DMS 273 treated with DMSO at 0.1 percent for 48 hours (cell line): ENCODE results near the gene SYNGR3.

ENCODE experiments used
- DNase-seq: peaks from one replicate; lab custom pipeline; 2025; lab: John Stamatoyannopoulos, UW

SYNGR3 gene

GRCh38 chr16:2042171-2042985, 52.6 kb downstream of the SYNGR3 start:
- no peak for DNase-seq

DNA sequence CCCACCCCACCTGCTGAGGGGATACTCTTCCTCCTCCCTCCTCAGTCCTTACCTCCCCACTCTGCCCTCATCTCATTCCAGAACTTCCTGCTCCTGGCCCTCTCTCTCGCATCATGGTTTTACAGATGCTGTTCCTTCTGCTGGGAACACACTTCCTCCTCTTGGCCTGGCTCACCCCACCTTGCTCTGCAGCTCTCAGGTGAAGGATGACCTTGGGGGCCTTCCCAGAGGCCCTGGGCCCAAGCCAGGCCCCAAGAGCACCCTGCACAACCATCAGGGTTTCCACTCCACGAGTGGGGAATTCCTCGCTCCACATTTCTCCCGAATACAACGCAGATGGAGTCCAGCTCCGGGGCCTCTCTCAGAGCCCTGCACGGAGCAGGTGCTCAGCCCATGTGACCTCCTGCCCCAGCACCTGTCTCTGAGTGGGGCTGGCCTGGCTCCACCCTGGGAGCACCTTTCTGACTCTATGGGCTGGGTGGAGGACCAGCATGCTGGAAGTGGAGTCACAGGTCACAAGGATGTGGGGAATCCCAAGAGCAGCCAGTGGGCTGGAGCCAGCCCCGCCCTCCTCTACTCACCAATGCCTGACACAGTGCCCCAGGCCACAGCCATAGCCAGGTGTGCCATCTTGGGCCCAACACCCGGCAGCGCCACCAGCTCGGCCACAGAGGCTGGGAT, 53.4 kb downstream of the SYNGR3 start:
- no peak for DNase-seq
